SW 1271 (cell line): ENCODE data around the gene SRXN1.
"Not testable (repeated sequence)": the region's sequence is repeated elsewhere in the genome, so short reads cannot be mapped to it uniquely, and the experiment has no call there.

Experiments
- DNase-seq, 2 experiments: peaks; one replicate each; lab custom pipeline; 2025; lab: John Stamatoyannopoulos, UW

The SRXN1 gene

GRCh38 chr20:655726-656624 lies 3.0 kb upstream of the SRXN1 start:
- DNase-seq: no peak

GRCh38 chr20:654417-654750 lies 1.4 kb upstream of the SRXN1 start:
- no peak for DNase-seq

DNA sequence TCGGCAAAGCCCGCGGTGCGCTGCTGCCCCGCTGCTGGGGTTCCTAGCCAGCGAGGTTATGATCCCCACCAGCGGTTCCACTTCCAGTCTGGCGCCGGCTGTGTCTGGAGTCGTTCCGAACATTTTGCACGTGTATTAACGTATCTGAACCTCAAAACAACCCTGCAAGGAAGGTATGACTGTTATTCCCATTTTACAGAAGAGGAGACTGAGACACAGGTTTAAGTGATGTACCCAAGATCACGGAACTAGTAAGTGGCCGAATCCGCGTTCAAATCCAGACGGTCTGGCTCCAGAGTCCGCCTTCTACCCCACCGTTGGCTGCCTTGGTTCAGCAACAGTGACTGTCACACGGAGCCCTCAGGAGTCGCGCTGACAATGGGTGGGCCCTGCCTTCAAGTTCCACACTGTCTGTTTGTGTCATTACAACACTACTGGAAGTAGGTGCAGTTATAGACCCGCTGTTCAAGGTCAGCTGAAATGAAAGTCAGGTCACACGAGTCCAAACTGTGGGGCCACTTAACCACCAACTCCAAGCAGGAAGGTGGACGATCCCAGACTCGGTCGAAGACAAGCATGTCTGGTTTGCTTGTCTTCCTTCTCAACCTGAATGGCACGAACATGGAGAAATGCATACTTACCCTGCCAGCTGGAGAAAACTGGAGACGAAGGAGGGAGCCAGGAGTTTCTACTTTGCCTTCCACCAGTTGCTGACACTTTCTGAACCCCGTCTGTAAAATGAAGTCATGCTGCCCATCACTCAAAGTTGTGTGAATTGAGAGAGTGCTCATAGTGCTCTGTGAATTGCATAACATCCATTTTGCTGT lies 803 bp upstream of the SRXN1 start:
- DNase-seq: no peak

- DNase-seq: no peak
Observed at GRCh38 chr20:652615-653109, 338 bp downstream of the SRXN1 start.

DNA sequence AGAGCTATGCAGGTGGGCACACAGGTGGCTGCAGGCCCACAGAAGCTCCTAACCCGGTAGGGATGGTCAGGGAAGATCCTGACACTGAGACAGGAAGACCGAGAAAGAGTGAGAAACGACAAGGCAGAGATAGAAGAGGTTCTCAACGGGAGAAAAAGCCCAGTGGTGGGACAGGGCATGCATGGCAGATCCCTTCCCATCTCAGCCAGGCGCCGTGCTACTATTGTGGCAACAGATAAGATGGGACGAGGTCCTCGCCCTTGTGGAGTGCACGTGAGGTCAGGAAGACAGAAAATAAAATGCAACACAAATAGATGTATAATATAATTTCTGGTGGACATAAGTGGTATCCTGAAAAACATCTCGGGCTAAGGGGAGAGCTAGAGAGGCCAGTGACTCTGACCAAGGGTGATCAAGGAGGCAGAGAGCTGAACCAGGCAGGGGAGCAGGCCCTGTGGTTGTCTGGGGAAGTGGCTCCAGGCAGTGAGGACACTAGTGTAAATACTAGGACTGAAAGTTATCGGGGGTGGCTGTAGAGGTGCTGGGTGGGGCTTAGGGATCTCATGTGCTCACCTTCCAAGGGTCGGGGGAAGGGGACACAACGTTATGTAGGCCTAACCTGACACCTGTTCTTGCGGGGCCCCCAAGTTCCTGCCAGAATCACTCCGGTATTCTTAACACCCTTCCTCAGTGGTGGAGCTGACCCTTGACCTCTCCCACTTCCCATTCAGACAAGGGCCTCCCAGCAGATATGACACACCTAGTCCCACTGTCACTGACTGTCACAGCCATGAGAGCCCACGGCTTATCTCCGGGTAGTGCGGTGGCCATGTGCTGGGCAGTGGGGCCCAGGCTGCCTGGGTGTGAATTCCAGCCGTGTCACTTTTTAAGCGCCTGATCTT lies 1.0 kb downstream of the SRXN1 start:
- DNase-seq: no peak

- DNase-seq: peak in 1 of 2 experiments; percentile 29
Observed at GRCh38 chr20:650954-651353, 2.0 kb downstream of the SRXN1 start.

- no peak for DNase-seq
Observed at GRCh38 chr20:650281-650680, 2.7 kb downstream of the SRXN1 start.

DNA sequence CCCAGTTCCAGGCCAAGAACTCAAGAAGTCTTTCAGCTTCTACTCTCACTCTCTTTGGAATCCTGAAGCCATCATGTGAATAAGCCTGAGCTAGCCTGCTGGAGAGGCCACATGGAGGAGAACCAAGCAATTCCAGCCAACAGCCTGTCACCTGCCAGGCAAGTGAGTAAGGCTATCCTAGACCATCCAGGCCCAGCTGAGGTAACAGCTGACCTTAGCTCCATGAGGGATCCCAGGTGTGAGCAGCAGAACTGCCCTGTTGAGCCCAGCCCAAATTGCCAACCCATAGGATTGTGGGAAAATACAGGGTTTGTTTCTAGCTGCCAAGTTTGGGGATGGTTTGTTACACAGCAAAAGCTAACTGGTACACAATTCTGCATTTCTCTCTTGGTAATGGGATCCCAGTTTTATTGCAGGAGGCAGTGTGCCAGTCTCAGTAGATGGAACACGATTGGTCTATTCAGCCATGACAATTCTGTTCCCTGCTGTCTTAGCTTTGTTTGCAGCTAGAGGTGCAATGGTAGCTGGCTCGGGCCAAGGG lies 5.5 kb downstream of the SRXN1 start:
- no peak for DNase-seq

GRCh38 chr20:646868-647233 lies 6.1 kb downstream of the SRXN1 start:
- no peak for DNase-seq

GRCh38 chr20:646107-646867 lies 6.7 kb downstream of the SRXN1 start:
- DNase-seq: no peak

GRCh38 chr20:645318-646106 lies 7.5 kb downstream of the SRXN1 start:
- DNase-seq: peak in 1 of 2 experiments; percentile 50

- no peak for DNase-seq
Observed at GRCh38 chr20:644692-645317, 8.2 kb downstream of the SRXN1 start.

GRCh38 chr20:642398-643174 lies 10.4 kb downstream of the SRXN1 start:
- no peak for DNase-seq

- DNase-seq: not testable (repeated sequence)
Observed at GRCh38 chr20:642013-642397, 11.0 kb downstream of the SRXN1 start.

- peak in 1 of 2 experiments; percentile 61 for DNase-seq
Observed at GRCh38 chr20:641516-641875, 11.5 kb downstream of the SRXN1 start.

- no peak for DNase-seq
Observed at GRCh38 chr20:640674-641515, 12.1 kb downstream of the SRXN1 start.

- no peak for DNase-seq
Observed at GRCh38 chr20:638579-638978, 14.4 kb downstream of the SRXN1 start.

DNA sequence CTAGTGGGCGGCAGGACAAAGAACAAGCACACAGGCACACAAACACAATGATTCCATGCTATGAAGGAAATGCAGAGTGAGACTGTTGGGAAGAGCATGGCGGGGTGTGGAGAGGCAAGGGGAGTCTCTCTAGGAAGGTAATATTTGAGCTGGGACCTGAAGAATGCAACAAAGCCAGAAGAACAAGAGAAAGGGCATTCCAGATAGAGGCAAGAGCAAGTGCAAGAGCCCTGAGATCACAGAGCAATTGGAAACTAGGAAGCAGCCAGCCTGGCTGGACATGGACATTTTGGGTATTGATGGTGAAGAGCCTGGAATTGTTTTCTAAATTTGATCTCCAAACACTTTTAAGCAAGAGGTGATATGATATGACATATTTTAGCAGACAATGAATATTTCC lies 15.4 kb downstream of the SRXN1 start:
- DNase-seq: no peak
